GM21825 (cell line): ENCODE measurements around the gene DNAJA3.

Experiments used
- ATAC-seq: cut with Tn5 transposase; IDR thresholded peaks from one replicate; pipeline ENCODE4 v1.9.1; 2021; ENCODE audit warnings: mild to moderate bottlenecking, moderate library complexity; ENCODE audit not compliant: unreplicated experiment

Gene DNAJA3

GRCh38 chr16:4433228-4433627 lies 7.6 kb downstream of the DNAJA3 start:
- ATAC-seq = no peak

DNA sequence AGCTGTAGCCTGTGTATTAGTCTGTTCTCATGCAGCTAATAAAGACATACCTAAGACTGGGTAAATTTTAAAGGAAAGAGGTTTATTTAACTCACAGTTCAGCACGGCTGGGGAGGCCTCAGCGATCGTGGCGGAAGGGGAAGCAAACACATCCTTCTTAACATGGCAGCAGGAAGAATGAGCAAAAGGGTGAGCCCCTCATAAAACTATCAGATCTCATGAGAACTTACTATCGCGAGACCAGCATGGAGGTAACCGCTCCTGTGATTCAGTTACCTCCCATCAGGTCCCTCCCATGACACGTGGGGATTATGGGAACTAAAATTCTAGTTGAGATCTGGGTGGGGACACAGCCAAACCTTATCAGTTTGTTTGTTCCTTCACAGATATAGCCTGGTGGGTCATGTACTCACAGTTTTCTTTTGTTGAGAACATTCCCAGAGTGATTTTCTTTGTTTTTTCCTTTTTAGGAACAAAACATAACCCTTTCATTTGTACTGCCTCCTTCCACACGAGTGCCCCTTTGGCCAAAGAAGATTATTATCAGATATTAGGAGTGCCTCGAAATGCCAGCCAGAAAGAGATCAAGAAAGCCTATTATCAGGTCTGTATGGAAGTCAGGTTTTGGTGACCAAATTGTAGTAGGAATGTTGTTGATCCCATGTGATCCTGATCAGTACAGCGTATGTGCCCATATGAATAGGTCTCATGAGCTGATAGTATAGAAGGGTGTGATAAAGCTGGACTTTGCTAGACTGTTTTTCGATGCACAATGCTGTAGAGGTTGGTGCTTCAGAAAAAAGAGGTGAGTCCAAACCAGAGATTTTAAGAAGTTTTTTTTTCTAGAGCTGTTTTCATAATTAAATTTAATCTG lies 8.5 kb downstream of the DNAJA3 start:
- ATAC-seq = no peak

GRCh38 chr16:4435337-4436067 lies 9.8 kb downstream of the DNAJA3 start:
- ATAC-seq = no peak

- no peak for ATAC-seq
These were observed 11.7 kb downstream of the DNAJA3 start for GRCh38 chr16:4437366-4437765.

DNA sequence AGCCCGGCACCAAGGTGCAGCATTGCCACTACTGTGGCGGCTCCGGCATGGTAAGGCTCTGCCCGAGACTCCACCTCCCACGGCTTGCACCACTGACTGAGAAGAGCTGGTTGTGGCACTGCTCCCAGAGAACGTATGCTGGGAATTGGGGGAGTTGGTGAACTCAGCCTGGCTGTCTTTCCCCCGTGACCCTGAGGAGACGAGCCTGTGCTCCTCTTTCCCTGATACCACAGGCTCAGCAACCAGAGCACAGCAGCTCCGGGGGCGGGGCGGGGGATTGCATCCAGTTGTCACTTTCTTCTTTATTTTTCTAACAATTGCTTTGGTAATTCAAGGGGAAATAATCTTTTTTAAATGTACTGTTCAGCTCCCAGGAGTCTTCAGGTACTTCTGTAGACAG lies 16.7 kb downstream of the DNAJA3 start:
- ATAC-seq = no peak

DNA sequence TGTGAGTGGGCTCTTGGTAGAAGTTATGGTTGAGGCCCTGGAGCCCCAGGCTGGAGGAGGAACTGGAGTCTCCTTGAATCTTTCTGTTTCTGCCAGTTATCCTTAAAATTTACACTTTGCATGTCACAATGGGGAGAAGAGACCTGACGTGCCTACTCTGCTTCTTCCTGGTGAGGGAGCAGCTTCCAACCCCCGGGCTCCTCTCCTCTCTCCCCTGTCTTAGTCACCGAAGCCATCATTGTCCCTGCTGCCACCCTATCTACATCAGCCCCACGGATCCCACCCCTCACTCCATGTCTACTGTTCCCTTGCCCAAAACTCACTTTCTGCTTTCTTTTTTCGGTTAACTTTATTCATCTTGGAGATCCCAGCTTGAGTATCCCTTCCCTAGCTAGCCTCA lies 17.6 kb downstream of the DNAJA3 start:
- ATAC-seq = no peak

DNA sequence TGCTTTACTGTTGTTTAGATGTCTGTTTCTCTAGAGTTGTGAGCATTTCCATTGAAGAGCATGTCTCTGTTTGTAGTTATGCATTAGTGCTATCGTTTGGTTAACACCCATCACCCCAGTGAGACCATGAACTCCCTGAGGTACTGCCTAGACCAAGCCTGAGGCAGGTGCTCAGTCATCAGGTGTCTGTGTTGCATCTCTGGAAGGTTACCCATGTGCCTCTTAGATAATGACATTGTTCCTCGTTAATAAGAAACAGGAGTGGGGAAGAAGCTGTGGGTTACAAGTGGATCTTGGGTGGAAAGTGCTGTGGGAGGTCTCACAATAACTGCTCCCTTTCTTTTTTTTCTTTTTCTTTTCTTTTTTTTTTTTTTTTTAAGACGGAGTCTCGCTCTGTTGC lies 18.3 kb downstream of the DNAJA3 start:
- ATAC-seq = no peak

DNA sequence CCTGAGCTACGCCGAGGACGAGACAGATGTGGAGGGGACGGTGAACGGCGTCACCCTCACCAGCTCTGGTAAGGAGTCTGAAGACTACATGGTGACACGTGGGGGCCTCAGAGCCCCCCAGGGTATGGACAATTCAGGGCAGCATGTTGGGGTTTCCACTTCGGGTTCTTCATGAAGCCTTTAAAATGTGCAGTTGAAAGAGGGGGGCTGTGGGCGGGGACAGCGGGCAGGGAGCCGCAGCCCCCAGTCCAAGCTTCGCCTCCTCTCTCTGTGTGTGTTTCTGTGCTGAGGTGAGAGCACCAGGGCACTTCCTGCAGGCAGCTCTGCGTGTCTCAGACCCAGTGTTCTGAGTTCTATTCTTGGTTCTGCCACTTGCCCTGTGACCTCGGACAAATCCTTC lies 24.8 kb downstream of the DNAJA3 start:
- no peak for ATAC-seq

DNA sequence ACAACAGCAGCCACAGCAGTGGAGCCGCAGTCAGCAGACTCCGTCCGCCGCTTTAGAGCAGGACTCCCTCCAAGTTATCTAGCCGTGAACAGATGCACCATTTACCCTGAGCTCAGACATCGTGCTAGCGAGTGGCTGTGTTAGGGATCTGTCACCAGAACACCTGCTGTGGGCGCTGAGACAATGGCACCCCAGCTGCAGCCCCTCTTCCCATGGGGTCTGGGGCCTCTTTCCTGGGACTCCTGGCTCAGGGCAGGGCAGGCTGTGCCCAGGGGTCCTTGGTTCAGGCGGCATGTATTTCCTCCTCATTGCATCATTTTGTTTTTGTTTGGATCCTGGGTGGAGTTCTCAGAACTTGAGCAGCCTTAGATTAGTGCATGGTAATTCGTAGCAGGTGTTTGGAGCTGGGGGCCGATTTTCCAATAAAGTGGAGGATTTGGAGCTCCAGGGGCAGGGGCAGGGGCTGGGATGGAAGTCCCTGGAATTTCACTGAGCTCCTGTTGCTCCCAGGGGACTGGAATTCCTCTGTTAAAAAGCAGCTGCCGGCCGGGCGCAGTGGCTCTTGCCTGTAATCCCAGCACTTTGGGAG lies 25.4 kb downstream of the DNAJA3 start:
- no peak for ATAC-seq

GRCh38 chr16:4452674-4453073 lies 27.0 kb downstream of the DNAJA3 start:
- no peak for ATAC-seq

DNA sequence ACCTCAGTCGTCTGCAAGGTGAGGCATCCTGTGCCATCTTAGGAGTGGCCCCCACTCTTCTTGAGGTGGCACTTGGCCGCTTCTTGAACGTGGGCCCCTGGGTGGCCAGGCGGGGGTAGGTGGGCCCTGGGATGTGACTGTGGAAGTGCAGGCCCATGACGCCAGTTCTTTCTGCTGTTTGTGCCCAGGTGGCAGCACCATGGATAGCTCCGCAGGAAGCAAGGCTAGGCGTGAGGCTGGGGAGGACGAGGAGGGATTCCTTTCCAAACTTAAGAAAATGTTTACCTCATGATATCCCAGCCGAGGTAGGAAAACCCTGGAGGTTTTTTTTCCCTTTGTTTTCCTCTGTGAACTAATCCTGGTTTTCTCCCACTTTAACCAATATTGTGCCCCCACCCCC lies 29.0 kb downstream of the DNAJA3 start:
- no peak for ATAC-seq

DNA sequence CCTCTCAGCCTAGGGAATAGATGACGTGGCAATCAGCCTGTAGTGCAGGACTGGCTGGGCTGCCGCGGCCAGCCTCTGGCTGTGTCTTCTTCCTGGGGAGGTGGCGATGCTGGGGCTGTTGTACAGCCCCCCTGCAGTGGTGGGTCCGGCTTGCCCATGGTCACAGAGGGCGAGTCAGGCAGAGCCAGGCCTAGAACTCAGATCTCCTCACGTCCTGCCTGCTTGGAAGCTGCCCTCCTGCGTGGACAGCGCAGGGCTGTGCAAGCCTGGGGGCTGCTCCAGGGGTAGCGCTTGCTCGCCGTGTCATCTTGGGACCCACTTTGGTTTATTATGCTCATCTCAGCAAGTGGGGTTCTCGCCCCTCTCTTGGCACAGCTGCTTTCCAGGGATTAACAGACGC lies 29.4 kb downstream of the DNAJA3 start:
- no peak for ATAC-seq

DNA sequence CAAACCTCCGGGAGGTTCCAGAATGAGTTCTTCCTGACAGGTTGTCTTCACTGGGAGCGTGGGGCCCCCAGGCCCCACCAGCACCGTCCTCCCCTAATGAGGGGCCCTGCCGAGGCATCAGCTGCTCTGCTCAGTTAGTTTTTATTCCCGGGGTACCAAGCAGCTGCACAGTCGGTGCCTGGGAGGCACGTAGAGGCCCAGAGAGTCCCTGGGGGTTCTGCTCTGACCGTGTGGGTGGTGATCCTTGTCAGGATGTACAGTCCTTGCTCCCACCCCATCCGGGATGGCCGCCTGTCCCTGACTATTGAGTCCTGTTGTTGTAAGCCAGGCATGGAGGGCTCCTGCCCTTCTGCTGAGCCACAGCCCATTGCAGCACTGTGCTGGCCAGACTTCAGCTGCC lies 30.3 kb downstream of the DNAJA3 start:
- ATAC-seq = no peak

DNA sequence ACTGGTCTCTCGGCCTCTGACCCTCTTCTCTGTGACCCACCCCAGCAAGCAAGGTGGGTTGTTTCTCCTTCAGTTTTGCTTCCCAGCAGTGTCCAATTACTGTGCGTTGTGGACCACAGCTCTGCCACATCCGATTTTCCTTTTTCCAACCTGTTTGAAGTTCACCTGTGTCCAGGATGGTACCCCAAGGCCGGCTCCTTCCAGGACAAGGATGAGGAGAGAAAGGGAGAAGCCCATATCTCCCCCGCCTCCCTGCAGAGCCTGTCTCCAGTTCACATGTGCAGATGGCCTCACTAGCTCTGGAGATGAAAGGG lies 35.2 kb downstream of the DNAJA3 start:
- no peak for ATAC-seq

DNA sequence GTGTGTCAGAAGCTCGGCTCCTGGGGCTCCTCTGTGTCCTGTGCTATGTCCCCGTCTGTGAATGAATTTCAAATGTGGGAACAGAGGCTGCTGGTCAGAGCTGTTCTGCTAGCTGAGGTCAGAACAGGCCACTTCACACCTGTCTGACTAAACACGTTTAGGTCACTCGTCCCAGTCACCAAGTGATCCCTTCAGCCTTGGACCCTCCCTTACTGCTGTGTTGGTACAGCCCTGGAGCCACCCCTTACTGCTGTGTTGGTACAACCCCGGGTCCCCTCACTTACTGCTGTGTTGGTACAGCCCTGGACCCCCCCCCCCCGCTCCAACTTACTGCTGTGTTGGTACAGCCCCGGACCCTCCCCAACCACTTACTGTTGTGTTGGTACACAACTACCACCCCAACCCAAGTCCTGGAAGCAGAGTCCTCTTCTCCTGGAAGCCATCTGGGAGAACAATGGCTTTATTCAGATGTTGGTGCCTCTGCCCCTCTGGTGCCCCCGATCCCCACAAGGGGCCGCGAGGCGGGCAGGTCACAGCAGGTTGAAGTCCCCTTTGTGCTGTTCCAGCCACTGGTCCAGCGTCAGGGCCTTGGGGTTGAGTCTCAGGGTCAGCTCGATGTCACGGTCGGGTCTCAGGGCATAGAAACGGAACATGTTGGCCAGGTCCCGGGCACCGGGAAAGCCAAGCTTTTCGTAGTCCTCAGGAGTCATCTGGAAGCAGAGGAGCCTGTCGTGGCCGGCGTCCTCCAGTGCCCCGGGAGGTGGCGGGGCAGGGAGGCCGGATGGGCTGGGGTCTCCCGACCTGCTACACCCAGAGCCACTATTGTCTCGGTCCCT lies 35.8 kb downstream of the DNAJA3 start:
- ATAC-seq = no peak

DNA sequence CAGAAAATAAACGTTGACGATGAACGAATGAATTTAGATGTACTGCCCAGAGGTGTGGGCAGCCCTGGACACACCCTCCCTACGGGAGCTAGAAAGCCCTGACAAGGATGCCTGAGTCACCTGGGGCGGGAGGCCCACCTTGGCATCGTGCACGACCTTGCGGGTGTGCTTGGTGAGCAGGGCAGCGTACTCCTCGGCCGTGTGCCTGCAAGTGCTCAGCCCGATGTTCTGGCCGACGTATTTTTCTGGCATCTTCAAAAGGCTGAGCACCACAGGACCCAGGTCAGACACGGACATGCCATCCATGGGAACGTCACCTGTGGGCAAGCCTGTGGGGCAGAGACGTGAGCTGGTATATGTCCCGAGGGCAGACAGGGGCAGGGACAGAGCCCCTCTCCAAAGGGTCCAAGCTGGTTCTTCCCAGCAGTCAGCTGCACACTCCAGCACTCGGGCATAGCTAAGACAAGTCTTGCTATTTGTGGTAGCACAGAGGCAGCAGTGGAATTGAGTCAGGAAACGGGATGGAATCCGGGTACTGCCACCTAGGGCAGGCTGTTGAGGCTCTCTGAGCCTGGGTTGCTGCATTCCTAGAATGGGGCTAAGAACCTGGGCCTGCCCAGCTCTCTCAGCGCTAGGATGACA lies 38.0 kb downstream of the DNAJA3 start:
- ATAC-seq = no peak

- no peak for ATAC-seq
These were observed 40.5 kb downstream of the DNAJA3 start for GRCh38 chr16:4465977-4466779.

DNA sequence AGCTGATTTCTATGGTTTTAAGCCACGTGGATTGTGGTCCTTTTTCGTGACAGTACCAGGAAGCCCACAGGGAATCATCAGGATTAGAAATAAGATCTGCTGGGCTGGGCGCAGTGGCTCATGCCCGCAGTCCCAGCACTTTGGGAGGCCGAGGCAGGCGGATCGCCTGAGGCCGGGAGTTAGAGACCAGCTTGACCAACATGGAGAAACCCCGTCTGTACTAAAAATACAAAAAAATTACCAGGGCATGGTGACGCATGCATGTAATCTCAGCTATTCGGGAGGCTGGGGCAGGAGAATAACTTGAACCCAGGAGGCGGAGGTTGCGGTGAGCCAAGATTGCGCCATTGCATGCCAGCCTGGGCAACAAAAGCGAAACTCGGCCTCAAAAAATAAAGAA lies 42.2 kb downstream of the DNAJA3 start:
- ATAC-seq = no peak

DNA sequence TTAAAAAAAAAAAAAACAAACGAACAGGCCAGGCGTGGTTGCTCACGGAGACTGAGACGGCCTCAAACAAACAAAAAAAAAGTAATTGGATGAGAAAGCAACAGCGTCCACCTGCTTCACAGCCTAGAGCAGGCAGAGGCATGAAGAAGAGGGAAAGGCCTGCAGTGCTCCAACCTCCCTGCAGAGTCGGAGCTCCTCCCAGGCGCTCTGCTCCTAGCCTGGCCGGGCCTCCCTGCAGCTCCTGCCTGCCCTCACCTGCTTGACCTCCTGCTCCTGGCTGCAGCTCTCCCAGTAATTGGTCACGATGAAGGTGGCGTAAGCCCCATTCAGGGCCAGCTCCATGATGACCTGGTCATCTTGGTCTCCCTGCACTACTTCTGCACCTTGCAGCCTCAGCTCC lies 43.3 kb downstream of the DNAJA3 start:
- no peak for ATAC-seq

GRCh38 chr16:4471869-4472268 lies 46.2 kb downstream of the DNAJA3 start:
- no peak for ATAC-seq
